Retinal pigment epithelial cell (primary cell): ENCODE data around the gene RSU1.

Source experiments
- DNase-seq: peaks from one replicate; pipeline ENCODE4 v3.0.0-alpha.2; 2010; ENCODE audit warnings: low read depth
- H3K4me3 ChIP-seq: 2 replicates; pipeline ENCODE4 v1.5.1; 2011; ENCODE audit warnings: mild to moderate bottlenecking, low read length, control low read depth, moderate library complexity
- CTCF ChIP-seq: conservative IDR thresholded peaks from 2 replicates; pipeline ENCODE4 v1.5.1; 2011; ENCODE audit warnings: low read depth, low read length, control low read depth, inconsistent platforms

The RSU1 gene

GRCh38 chr10:16816171-16816570, 1.1 kb downstream of the RSU1 start:
- no peak for TF ChIP-seq CTCF
- peak overlapping the region; percentile 83 for H3K4me3 ChIP-seq
- no peak for DNase-seq

GRCh38 chr10:16814012-16814411, 3.2 kb downstream of the RSU1 start:
- no peak for DNase-seq
- no peak for TF ChIP-seq CTCF
- no peak overlapping the region for H3K4me3 ChIP-seq

- no peak overlapping the region for H3K4me3 ChIP-seq
- no peak for DNase-seq
- TF ChIP-seq CTCF, result no peak
Measured at GRCh38 chr10:16812676-16813075, 4.5 kb downstream of the RSU1 start.

GRCh38 chr10:16811765-16812164, 5.5 kb downstream of the RSU1 start:
- no peak for DNase-seq
- TF ChIP-seq CTCF, result no peak
- H3K4me3 ChIP-seq, result no peak overlapping the region

GRCh38 chr10:16811292-16811691, 5.9 kb downstream of the RSU1 start:
- DNase-seq, result no peak
- TF ChIP-seq CTCF, result no peak
- H3K4me3 ChIP-seq, result no peak overlapping the region

GRCh38 chr10:16809074-16809718, 8.0 kb downstream of the RSU1 start:
- peak; percentile 71 for TF ChIP-seq CTCF
- DNase-seq, result no peak
- no peak overlapping the region for H3K4me3 ChIP-seq

- no peak for DNase-seq
- no peak for TF ChIP-seq CTCF
- H3K4me3 ChIP-seq, result no peak overlapping the region
Measured at GRCh38 chr10:16804123-16804522, 13.1 kb downstream of the RSU1 start.
